CD14-positive monocyte (primary cell): Measurements from ENCODE around the gene CRISPLD2. TPM values are rescaled to one million over a fixed set of nuclear protein-coding genes. Genes with fewer than 3 reads are reported as not detected.

Source experiments
- DNase-seq, 3 donors: peaks; one replicate each; pipeline ENCODE4 v3.0.0-alpha.2; 2011 to 2022
- H2AFZ ChIP-seq: 2 replicates; pipeline ENCODE4 v1.6.0; 2012; ENCODE audit warnings: mild to moderate bottlenecking, low read depth, low read length, inconsistent platforms; ENCODE audit not compliant: insufficient read depth, poor library complexity, severe bottlenecking
- H3K27ac ChIP-seq, 2 donors: 1 replicate in 1 of 2; 2 replicates in 1 of 2; pipeline ENCODE4 v1.5.1; 2012 to 2013; ENCODE audit warnings: low read length in 2 of 2, control low read depth in 1 of 2, inconsistent platforms in 1 of 2, low read depth in 1 of 2, mild to moderate bottlenecking in 1 of 2
- H3K27me3 ChIP-seq, 2 donors: one replicate each; pipeline versions ENCODE4 v1.6.0 to v1.6.1; 2011 to 2013; ENCODE audit warnings: low read length in 2 of 2; ENCODE audit not compliant: control insufficient read depth in 2 of 2, insufficient read depth in 2 of 2
- H3K36me3 ChIP-seq, 2 donors: replicated peaks in 1 of 2; 1 replicate in 1 of 2; 2 replicates in 1 of 2; pipeline versions ENCODE4 v1.5.1 to v1.6.1; 2012 to 2013; ENCODE audit warnings: low read length in 2 of 2, control low read depth in 1 of 2, inconsistent platforms in 1 of 2, mild to moderate bottlenecking in 1 of 2; ENCODE audit not compliant: insufficient read depth in 2 of 2, control insufficient read depth in 1 of 2
- H3K4me1 ChIP-seq, 2 donors: 1 replicate in 1 of 2; 2 replicates in 1 of 2; pipeline versions ENCODE4 v1.5.1 to v1.6.1; 2012 to 2013; ENCODE audit warnings: low read length in 2 of 2, control low read depth in 1 of 2, inconsistent platforms in 1 of 2, mild to moderate bottlenecking in 1 of 2, moderate library complexity in 1 of 2; ENCODE audit not compliant: insufficient read depth in 2 of 2, control insufficient read depth in 1 of 2
- H3K4me2 ChIP-seq: replicated peaks from 2 replicates; pipeline ENCODE3; 2012; ENCODE audit warnings: low read length, moderate library complexity, mild to moderate bottlenecking; ENCODE audit not compliant: poor library complexity, severe bottlenecking; ENCODE audit errors: extremely low read depth
- H3K4me3 ChIP-seq, 3 experiments: fragments of 200-600 bp in 1 of 3; sonication (generic) in 1 of 3; replicated peaks in 1 of 3; 1 replicate in 2 of 3; 2 replicates in 1 of 3; pipeline ENCODE4 v1.5.1; 2011 to 2013; ENCODE audit warnings: low read length in 3 of 3, mild to moderate bottlenecking in 3 of 3, control low read depth in 2 of 3, low read depth in 2 of 3, inconsistent platforms in 1 of 3, moderate library complexity in 1 of 3
- H3K79me2 ChIP-seq: 2 replicates; pipeline ENCODE4 v1.6.0; 2012; ENCODE audit warnings: mild to moderate bottlenecking, control low read depth, inconsistent platforms, low read length, moderate library complexity; ENCODE audit not compliant: insufficient read depth
- H3K9ac ChIP-seq: 2 replicates; pipeline ENCODE4 v1.6.0; 2017; ENCODE audit warnings: low read length, mild to moderate bottlenecking; ENCODE audit not compliant: insufficient read depth, poor library complexity, severe bottlenecking
- H3K9me3 ChIP-seq, 2 donors: replicated peaks in 1 of 2; 1 replicate in 1 of 2; 2 replicates in 1 of 2; pipeline versions ENCODE4 v1.5.1 to v1.6.1; 2012 to 2013; ENCODE audit warnings: low read length in 2 of 2, control low read depth in 1 of 2; ENCODE audit not compliant: control insufficient read depth in 1 of 2, insufficient read depth in 1 of 2
- H4K20me1 ChIP-seq: 2 replicates; pipeline ENCODE4 v1.6.0; 2012; ENCODE audit warnings: mild to moderate bottlenecking, low read length, control low read depth, moderate library complexity; ENCODE audit not compliant: insufficient read depth
- H3K27ac Mint-ChIP-seq, 7 donors: one replicate each; pipeline ENCODE4 v1.8.0; 2020; ENCODE audit warnings: mild to moderate bottlenecking in 7 of 7, mixed read lengths in 7 of 7, moderate library complexity in 6 of 7, inconsistent platforms in 2 of 7
- H3K27me3 Mint-ChIP-seq, 3 donors: one replicate each; pipeline ENCODE4 v1.8.0; 2021 to 2022; ENCODE audit warnings: low read depth in 3 of 3, mild to moderate bottlenecking in 3 of 3, mixed read lengths in 3 of 3, moderate library complexity in 3 of 3, inconsistent platforms in 1 of 3
- H3K36me3 Mint-ChIP-seq, 2 donors: one replicate each; pipeline ENCODE4 v1.8.0; 2020; ENCODE audit warnings: mixed read lengths in 2 of 2, inconsistent platforms in 1 of 2, mild to moderate bottlenecking in 1 of 2
- H3K4me1 Mint-ChIP-seq: one replicate; pipeline ENCODE4 v1.8.0; 2020; ENCODE audit warnings: mild to moderate bottlenecking, mixed read lengths
- H3K4me3 Mint-ChIP-seq, 2 donors: one replicate each; pipeline ENCODE4 v1.8.0; 2020; ENCODE audit warnings: mild to moderate bottlenecking in 2 of 2, mixed read lengths in 2 of 2, moderate library complexity in 1 of 2
- H3K9me3 Mint-ChIP-seq, 7 donors: one replicate each; pipeline ENCODE4 v1.8.0; 2020 to 2022; ENCODE audit warnings: mixed read lengths in 7 of 7, mild to moderate bottlenecking in 6 of 7, moderate library complexity in 6 of 7, inconsistent platforms in 2 of 7
- WGBS: methylation state at CpG from one replicate; pipeline ENCODE4 v1.1.5; 2013; ENCODE audit warnings: missing lambda C conversion rate; ENCODE audit not compliant: insufficient coverage; 5-methylcytosine and 5-hydroxymethylcytosine counted together
- intact Hi-C, 2 donors: fragments of 100-400 bp; cut with micrococcal nuclease; formaldehyde crosslinking; loops; one replicate each; pipeline versions ENCODE4 v1.15.0 to v1.15.1; 2023
- polyA plus RNA-seq, 3 donors: library from polyadenylated mRNA; depleted of rRNA in 1 of 3; unstranded in 2 of 3; stranded (reverse) in 1 of 3; fragments of 300-500 nt in 2 of 3; fragments of >200 nt in 1 of 3; fragmentation: Illumina TruSeq in 2 of 3; gene quantifications; 1 replicate in 2 of 3; 2 replicates in 1 of 3; pipeline ENCODE4 v1.2.3, GENCODE V29; 2012 to 2021
- TF ChIP-seq, protein P1 (sequence below): fragments of 200-600 bp; IDR thresholded peaks from one replicate; pipeline ENCODE4 v1.8.0; 2022; ENCODE audit warnings: antibody characterized with exemption, mild to moderate bottlenecking

Gene CRISPLD2
- polyA plus RNA-seq, 3 donors, result 40.7 to 90.4 (median 69.0) TPM

- WGBS, result 86% methylated on average over 2 of the region's 2 CpGs
- no peak overlapping the region for H3K27ac Mint-ChIP-seq
These were observed 39.9 kb downstream of the CRISPLD2 start for GRCh38 chr16:84859681-84860080.

GRCh38 chr16:84860383-84860782 is 40.6 kb downstream of the CRISPLD2 start:
- H2AFZ ChIP-seq, result no peak overlapping the region
- peaks cover 59 to 95% of the 10 kb centered on the region in 2 donors for H3K36me3 ChIP-seq
- H3K27me3 ChIP-seq, result peaks cover 0 to 3% of the 10 kb centered on the region in 2 donors
- Mint-ChIP-seq H3K9me3 (peaks cover 14 to 24% (median 21%) of the 10 kb centered on the region in 7 donors), H3K36me3 (peaks cover 94 to 100% of the 10 kb centered on the region in 2 donors), H3K4me1 (no peaks in the 10 kb centered on the region), H3K4me3 (no peak overlapping the region), H3K27ac (no peak overlapping the region), H3K27me3 (peaks cover 4 to 6% (median 5%) of the 10 kb centered on the region in 3 donors)
- H3K4me2 ChIP-seq, result no peak overlapping the region
- H4K20me1 ChIP-seq, result no peaks in the 10 kb centered on the region
- intact Hi-C loops, result no loop called here
- H3K4me1 ChIP-seq, result no peaks in the 10 kb centered on the region
- no peak overlapping the region for H3K9ac ChIP-seq
- no peak overlapping the region for H3K27ac ChIP-seq
- peaks cover 16 to 22% of the 10 kb centered on the region in 2 donors for H3K9me3 ChIP-seq
- TF ChIP-seq, protein P1, sequence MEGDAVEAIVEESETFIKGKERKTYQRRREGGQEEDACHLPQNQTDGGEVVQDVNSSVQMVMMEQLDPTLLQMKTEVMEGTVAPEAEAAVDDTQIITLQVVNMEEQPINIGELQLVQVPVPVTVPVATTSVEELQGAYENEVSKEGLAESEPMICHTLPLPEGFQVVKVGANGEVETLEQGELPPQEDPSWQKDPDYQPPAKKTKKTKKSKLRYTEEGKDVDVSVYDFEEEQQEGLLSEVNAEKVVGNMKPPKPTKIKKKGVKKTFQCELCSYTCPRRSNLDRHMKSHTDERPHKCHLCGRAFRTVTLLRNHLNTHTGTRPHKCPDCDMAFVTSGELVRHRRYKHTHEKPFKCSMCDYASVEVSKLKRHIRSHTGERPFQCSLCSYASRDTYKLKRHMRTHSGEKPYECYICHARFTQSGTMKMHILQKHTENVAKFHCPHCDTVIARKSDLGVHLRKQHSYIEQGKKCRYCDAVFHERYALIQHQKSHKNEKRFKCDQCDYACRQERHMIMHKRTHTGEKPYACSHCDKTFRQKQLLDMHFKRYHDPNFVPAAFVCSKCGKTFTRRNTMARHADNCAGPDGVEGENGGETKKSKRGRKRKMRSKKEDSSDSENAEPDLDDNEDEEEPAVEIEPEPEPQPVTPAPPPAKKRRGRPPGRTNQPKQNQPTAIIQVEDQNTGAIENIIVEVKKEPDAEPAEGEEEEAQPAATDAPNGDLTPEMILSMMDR, result no peak
- WGBS, result 98% methylated on average over 7 of the region's 9 CpGs
- H3K4me3 ChIP-seq, result no peak overlapping the region
- no peak for DNase-seq
- H3K79me2 ChIP-seq, result no peaks in the 10 kb centered on the region

More at GRCh38 chr16:84859681-84860080, 39.9 kb downstream of the CRISPLD2 start:
- no peak for DNase-seq
- no peak overlapping the region for H2AFZ ChIP-seq
- H3K4me2 ChIP-seq, result no peak overlapping the region
- peaks cover 0 to 3% of the 10 kb centered on the region in 2 donors for H3K27me3 ChIP-seq
- H3K27me3 Mint-ChIP-seq, result peaks cover 4 to 6% (median 4%) of the 10 kb centered on the region in 3 donors
- H3K9me3 Mint-ChIP-seq, result peaks cover 14 to 24% (median 21%) of the 10 kb centered on the region in 7 donors
- no peak overlapping the region for H3K9ac ChIP-seq
- H3K9me3 ChIP-seq, result peaks cover 16 to 22% of the 10 kb centered on the region in 2 donors
- intact Hi-C loops, result no loop called here
- H3K36me3 ChIP-seq, result peaks cover 65 to 98% of the 10 kb centered on the region in 2 donors
- no peak overlapping the region for H3K4me3 Mint-ChIP-seq
- peaks cover 96 to 100% of the 10 kb centered on the region in 2 donors for H3K36me3 Mint-ChIP-seq
- H3K27ac ChIP-seq, result no peak overlapping the region
- H3K4me1 ChIP-seq, result no peaks in the 10 kb centered on the region
- TF ChIP-seq, protein P1, result no peak
- H4K20me1 ChIP-seq, result no peaks in the 10 kb centered on the region
- H3K4me3 ChIP-seq, result no peak overlapping the region
- H3K79me2 ChIP-seq, result no peaks in the 10 kb centered on the region
- H3K4me1 Mint-ChIP-seq, result no peaks in the 10 kb centered on the region
